GM21737 (cell line): ENCODE results near the gene OSBPL2.

Experiments used
- ATAC-seq: cut with Tn5 transposase; IDR thresholded peaks from one replicate; pipeline ENCODE4 v1.9.1; 2021; ENCODE audit warnings: mild to moderate bottlenecking, moderate library complexity; ENCODE audit not compliant: unreplicated experiment

OSBPL2 gene

DNA sequence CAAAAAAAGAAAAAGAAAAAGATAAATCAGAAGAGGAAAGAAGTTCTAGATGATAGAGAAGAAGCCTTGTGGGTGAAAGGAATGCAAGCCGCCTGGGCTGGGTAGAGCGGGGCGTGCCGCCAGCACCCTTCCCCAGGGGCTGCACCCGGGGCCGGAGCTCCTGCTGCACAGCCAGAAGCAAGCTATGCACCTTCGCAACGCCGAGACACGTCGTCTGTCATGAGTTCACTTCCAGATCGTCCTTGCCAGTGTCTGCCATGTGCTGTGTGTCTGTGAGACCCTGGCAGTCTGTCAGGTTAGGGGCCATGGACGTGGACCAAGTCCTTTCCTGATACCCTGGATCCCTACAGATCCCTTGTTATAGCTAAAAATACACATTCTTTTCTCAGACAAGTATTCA, 38.9 kb downstream of the OSBPL2 start:
- ATAC-seq, result no peak

DNA sequence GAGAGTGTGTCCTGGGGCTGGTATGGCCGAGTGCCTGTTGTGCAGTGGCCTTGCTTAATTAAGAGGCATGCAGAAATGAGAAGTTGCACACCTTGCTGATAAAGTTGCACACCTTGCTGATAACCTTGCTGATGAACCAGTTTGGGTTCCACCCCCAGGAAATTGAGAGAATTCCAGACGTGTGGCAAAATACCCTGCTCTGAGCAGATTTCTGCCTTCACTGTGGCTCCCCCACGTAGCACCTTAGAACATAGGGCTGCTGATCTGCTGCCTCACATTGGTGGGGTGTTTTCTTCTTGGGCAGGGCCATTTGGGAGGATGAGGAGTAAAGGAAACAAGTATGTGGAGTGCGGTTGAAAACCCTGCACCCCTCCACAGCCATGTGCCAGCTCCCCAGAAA, 42.0 kb downstream of the OSBPL2 start:
- no peak for ATAC-seq

DNA sequence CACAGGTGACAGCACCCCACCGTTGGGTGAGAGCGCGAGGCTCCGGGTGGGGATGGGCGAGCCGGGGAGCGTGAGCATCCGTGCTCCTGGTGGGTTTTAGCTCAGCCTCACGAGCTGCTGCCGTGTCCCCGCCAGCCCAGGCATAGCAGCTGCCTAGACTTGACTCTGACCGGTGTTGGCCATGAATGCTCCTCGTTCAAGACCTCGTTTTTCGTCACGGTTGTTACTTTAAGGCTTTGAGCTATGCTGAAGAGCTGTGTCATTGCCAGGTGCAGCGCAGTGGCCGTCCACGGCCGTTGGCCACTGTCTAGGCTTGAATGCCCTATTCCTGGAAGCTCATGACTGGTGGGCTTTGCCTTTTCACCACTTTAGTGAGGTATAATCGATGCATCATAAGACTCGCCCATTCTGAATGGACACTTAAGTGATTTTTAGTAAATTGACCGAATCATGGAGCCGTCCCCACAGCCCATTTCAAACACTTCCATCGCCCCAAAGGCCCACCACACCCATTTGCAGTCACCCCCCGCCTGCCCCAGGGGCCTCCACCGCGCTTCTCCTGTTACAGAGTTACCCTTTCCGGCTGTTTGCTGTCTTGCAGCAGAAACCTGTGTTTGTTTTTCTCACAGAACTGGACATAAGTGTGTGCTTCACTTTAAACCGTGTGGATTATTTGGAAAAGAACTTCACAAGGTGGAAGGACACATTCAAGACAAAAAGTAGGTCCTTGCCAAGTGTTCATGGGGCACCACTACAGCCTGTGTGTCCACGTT, 43.0 kb downstream of the OSBPL2 start:
- no peak for ATAC-seq

DNA sequence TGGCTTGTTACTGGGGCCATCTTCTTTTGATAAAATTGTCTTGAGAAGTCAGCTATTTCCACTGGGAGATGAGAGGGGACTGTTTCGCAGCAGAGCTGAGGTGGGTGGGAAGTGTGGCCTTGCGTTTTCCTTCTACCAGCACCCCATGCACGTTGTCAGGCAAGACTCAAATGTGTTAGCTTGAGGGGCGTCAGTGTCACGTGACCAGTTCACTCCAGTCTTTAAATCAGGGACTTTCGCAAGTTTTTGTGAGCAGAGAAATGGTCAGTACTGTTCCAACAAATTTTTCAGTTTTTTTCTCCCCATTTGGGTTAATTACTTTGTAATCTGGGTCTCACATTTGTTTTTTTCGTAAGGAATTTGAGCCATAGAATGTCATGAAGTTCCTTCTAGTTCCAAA, 43.8 kb downstream of the OSBPL2 start:
- ATAC-seq, result no peak

DNA sequence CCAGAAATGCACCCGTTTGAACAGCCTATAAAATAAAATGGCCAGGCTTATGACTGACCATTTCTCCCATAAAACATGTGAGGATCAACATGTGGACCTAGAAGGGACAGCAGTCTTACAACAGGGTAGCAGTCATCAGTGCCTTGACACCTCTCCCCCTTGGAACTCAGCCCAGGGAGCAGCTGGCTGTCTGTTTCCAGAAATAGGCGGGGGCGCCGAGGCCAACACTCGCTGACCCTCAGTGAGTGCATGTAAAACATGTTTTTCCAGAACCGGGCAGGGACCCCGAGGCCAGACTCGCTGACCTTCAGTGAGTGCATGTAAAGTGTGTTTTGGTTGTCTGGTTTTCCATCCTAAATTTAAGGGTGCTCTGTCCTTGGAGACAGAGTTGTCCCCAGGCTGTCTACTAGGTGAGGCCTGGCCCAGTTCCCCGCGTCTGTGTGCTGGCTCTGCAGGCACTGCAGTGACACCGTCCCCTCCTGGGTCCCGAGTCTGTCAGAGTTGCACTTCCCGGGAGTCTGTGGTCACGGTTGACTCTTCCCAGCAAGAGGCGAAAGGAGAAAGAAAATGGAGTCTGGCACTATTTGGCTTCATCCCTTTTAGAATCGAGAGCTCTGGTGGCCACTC, 44.7 kb downstream of the OSBPL2 start:
- no peak for ATAC-seq

DNA sequence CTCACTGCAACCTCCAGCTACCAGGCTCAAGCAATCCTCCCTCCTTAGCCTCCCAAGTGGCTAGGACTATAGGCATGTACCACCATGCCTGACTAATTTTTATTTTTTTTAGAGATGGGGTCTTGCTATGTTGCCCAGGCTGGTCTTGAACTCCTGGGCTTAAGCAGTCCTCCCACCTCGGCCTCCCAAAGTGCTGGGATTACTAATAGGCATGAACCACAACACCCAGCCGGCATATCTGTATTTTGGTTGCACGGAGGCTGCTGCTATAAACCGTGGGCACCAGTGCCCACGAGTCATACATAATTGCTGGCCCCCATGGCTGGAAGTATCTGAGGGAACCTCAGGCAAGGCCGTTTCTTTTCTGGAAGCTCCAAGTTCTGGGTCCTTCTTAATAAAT, 46.1 kb downstream of the OSBPL2 start:
- ATAC-seq, result no peak

DNA sequence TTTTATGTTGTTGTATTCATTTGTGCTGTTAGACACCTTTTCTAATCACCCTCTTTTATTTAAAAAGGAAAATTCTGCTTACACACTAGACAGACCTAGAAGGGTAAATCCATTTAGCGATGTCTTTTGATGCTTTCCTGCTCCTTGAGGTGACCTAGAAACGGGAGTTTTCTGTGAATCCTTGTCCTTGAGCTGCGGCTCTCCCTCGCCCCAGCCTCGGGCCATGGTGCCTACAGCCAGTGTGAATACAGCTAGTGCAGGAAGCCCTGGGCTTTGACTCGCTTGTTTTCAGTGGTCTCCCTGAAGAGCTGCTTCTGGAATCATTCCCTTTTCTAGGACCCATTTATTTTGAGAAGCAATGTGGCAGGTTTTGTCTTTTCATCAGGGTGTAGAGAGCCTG, 46.8 kb downstream of the OSBPL2 start:
- ATAC-seq, result no peak

DNA sequence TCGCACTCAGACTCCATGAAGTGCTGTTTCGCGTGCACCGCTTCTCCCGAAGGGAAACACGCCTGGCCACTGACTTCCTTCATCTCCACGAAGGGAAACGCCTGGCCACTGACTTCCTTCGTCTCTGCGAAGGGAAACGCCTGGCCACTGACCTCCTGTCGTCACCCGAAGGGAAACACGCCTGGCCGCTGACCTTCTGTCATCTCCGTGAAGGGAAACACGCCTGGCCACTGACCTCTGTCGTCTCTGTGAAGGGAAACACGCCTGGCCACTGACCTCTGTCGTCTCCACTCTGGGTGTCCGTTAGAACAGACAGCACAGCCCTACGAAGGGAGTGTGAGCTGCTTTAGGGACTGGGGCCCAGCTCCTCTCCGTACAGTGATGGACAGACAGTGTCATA, 47.4 kb downstream of the OSBPL2 start:
- no peak for ATAC-seq

DNA sequence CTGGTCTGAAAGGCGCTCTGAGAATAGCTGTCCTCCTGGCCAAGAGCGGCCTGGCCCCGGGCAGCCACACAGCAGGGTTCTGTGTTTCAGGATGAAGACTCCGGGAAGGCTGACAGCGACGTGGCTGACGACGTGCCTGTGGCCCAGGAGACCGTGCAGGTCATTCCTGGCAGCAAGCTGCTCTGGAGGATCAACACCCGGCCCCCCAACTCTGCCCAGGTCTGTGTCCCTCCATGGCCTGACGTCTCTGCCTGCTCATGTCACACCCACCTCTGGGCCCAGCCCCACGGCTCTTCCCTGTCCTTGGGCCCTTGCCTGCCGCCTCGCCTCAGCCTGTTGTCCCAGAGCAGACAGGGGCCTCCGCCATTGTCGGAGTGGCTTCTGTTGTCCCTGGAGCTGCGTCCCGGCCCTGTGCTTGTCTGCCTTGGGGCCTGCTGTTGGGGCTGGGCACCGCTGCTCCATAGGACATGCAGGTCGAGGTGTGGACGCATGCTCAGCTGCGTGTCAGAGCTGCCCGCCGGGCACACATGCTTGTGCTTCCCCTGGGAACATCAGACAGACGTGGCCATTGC, 48.3 kb downstream of the OSBPL2 start:
- ATAC-seq, result no peak

DNA sequence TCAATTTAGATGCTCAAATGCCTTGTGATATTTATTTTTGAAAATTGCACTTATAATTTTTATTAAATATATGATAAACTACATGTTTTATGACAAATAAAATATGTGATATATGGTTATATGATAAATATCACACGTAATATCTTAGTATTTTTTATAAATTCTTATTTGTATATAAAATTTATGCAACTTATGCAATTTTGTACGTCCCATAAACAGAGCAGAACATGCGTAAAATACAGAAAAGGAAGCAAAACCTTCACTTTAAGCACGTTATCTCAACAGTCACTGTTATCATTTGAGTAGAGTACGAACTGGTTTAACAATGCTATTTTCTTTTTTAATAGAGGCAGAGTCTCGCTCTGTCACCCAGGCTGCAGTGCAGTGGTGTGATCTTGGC, 48.8 kb downstream of the OSBPL2 start:
- no peak for ATAC-seq

DNA sequence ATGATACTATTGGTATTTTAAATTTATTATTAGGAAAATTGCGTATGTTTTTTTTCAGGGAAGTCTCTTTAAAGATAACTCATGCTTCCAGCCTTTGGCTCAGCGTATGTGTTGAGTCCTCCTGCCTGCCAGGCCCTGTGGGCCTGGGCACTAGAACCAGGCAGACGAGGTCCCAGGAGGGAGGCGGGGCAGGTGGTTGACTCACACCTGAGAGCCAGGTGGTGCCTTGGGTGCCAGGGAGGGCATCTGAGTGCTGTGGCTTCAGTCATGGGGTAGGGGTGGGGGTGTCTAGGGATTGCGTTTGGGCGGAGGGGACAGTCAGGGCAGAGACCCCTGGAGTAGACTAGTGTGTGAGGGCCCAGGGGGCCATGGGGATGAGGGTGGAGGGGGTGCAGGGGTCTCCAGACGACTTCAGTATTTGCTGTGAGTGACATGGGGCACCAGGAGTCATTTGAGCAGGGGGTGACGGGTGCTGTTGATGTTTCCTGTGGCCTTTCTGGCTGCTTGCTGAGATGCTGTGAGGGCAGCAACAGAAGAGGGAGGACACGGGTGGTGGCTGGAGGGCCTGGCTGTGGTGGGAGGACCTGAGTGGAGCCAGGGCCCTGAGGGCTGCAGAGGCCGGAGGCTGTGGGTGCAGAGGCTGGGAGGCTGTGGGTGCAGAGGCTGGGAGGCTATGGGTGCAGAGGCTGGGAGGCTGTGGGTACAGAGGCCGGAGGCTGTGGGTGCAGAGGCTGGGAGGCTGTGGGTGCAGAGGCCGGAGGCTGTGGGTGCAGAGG, 49.6 kb downstream of the OSBPL2 start:
- ATAC-seq, result no peak

DNA sequence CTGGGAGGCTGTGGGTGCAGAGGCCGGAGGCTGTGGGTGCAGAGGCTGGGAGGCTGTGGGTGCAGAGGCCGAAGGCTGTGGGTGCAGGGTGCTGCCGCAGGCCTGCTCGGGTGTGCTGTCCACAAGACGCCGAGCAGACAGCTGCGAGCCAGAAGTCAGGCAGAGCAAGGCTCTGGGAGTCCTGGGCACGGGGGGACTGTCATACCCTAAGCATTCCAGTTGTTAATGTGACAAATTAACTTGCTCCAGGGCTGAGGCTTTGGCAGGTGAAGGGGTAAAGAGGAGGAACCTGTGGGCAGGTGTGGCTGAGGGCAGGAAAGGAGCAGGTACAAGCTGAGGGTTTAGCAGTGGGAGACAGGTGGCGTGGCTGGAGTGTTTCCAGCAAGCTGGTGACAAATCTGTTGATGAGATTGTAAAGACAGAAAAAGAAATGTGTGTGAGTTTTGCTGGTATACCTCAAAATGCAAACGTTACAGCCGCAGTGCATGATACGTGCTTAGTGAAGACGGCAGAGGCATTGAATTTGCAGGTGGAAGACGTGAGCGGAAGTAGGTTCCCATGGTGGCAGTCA, 50.3 kb downstream of the OSBPL2 start:
- ATAC-seq, result no peak

DNA sequence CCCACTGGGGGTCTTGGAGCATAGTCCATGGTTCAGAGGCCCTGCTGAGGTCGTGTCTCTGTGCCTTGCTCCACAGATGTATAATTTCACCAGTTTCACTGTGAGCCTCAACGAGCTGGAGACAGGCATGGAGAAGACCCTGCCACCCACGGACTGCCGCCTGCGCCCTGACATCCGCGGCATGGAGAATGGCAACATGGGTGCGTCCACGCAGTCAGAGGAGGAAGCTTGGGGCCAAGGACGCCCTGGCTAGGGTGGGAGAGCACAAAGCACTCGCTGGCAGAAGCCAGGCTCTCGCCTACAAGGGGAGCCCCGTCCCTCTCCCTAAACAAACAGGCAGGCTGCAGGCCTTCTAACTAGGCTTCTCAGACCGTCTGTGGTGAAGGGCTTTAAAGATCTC, 50.8 kb downstream of the OSBPL2 start:
- ATAC-seq, result no peak

DNA sequence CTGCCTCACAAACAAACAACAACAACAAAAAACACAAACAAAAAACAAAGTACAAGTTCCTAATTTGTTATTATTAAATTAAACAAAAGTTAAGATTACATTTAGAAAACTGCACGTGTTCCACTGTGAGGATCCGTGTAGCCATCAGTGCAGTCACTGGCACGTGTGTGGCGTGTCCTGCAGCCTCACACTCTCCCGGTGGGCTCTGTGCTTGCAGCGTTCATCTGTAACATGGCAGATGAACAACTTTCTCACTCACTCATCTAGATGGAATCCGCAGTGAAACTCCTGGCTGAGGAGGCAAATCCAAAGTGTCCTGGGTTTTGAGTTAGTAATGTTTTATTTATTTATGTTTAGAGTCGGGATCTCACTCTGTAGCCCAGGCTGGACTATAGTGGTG, 51.6 kb downstream of the OSBPL2 start:
- no peak for ATAC-seq

DNA sequence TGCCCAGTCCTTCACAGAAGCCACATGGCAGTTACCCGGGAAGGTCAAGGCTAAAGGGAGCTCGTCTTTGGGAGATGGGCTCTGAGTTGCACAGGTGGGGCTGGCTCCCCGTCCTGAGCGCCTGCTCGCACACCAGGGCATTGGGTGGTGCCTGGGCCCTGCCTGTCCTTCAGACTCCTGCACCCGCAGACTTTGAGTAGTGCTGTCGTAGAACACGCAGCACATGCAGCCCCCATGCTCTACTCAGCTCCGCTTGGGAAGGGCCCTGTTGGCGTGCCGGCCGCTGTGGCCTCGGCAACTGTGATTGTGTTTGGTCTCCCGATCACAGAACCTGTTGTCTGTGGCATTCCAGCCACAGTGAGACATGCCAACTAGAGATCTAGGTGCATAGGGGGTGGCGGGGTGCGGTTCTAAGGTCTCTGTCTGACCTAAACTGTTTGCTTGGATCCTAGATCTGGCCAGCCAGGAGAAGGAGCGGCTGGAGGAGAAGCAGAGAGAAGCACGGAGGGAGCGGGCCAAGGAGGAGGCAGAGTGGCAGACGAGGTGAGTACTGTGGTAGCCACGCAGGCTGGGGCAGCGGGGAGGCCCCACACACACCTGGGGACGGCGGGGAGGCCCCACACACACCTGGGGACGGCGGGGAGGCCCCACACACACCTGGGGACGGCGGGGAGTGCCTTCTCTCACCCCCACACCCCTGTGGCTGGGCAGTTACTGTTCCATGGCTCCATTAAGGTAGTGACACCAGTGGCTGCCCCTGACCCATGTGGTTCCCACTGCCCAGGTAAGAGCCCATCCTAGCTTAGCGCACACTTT, 53.1 kb downstream of the OSBPL2 start:
- ATAC-seq, result no peak

DNA sequence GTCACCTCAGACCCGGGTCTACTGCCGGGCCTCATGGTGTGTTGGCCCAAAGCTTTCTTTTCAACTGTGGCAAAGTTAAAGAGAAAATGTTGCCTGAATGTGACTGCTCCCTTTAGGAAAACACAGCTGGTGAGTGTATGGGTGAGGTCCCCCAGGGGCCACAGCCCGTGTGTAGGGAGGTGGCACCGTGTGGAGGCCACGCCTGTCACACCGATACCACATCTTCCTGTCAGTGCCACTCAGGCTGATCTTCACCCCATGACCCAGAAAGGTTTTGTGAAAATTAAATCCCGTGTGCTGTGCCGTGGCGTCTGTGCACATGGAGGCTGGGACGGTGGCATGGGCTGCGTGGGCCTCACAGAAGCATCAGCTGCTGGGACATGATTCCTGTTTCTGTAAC, 53.8 kb downstream of the OSBPL2 start:
- no peak for ATAC-seq

DNA sequence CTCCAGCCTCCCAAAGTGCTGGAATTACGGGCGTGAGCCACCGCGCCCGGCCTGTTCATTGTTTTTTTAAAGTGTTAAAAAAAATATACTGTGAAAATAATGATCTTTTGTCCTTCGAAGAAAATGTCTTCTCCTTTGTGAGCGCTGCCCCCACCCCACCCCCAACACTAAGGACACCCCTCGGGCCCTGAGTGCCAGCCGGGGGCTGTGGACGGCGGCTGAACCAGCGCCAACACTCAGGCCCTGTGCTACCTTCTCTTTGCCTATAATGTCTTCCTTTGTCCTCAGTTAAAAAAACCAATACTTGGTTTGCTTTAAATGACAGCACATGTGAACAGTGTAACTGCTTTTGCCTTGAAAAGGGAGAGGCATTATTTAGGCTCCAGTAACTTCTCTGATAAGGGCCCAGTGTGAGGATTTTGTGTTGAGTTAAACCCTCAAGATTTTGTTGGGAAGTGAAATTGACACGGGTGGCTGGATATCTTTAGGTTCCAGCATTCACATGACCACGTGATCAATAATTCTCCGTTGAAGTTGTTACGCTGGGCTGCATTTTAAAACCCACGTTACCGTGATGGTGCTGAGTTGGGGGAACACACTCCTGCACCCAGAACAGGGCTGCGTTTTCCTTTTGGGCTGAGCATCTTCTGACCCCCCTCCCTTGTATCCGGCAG, 54.9 kb downstream of the OSBPL2 start:
- no peak for ATAC-seq

DNA sequence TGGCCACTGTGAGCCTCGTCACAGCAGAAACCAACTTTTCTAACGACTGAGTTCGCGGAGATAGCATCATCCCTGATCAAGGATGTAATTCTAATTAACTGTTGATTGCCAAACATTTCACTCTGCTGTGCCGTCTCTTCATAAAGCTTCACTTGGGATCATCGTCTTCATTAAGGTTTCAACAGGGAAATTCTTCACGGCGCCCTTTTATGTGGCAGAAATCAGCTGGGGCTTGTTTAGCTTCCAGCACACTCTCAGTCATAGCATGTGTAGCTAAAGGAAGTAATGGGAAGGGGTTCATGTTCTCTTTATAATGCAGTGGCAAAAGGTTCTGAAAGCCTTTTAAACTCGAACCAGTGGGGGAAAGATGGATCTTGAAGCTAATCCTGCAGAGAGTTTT, 55.6 kb downstream of the OSBPL2 start:
- ATAC-seq, result no peak

DNA sequence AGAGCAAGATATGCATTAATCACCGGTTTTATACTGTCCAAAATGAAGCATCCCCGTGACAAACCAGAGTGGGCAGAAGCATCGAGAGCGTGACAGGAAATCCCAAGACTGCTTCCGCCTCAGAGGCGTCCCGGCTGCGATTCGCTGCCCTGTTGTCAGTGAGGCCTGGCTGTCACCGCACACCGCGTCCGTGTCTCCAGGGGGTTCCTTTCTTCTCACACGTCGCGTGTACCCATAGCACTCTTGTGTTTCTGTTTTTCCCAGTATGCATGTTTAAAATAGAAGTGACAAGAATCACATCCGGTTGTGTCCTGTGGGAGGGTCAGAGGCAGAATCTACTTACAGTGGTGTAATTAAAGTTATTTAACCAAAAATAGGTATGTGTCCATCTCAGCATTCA, 56.2 kb downstream of the OSBPL2 start:
- no peak for ATAC-seq
